Upper lobe of right lung (tissue), 1 donor: ENCODE data around the gene REXO2. TPM values are rescaled to one million over a fixed set of nuclear protein-coding genes. Genes with fewer than 3 reads are reported as not detected.
A peak's percentile ranks its signal among the peaks of the same experiment; 100 is the strongest.

Source experiments
- ATAC-seq: fragments of 200-7000 bp; cut with Tn5 transposase; one replicate; pipeline ENCODE4 v1.9.1; 2020; ENCODE audit warnings: mild to moderate bottlenecking, moderate library complexity
- DNase-seq: peaks from one replicate; pipeline ENCODE4 v3.0.0-alpha.2; 2020
- H3K27ac ChIP-seq: fragments of 200-600 bp; one replicate; pipeline ENCODE4 v1.8.0; 2022
- H3K27me3 ChIP-seq: fragments of 200-600 bp; one replicate; pipeline ENCODE4 v1.8.0; 2022; ENCODE audit warnings: mild to moderate bottlenecking
- H3K36me3 ChIP-seq: fragments of 200-600 bp; one replicate; pipeline ENCODE4 v1.8.0; 2022
- H3K4me1 ChIP-seq: fragments of 200-600 bp; one replicate; pipeline ENCODE4 v1.8.0; 2022
- H3K4me3 ChIP-seq: fragments of 200-600 bp; one replicate; pipeline ENCODE4 v1.8.0; 2022; ENCODE audit warnings: mild to moderate bottlenecking
- H3K9me3 ChIP-seq: fragments of 200-600 bp; one replicate; pipeline ENCODE4 v1.8.0; 2022
- CTCF ChIP-seq: fragments of 200-600 bp; IDR thresholded peaks from one replicate; pipeline ENCODE4 v1.8.0; 2022; ENCODE audit warnings: antibody characterized with exemption
- intact Hi-C: fragments of 100-400 bp; cut with DNase I; formaldehyde crosslinking; loops from one replicate; pipeline ENCODE4 v1.11.0; 2022
- total RNA-seq: library from RNA; stranded (reverse); fragmentation: NEBNext Ultra II Directional; extraction: Animal tissue kit (Norgen Biotek cat#: 25700); gene quantifications from one replicate; pipeline ENCODE4 v1.2.1, GENCODE V29; 2021
- donor health status: DM: no; HTN: yes; CAD: no; lungs with severe emphysema.

REXO2 gene
- total RNA-seq, 1 donor from 2014 or later, result 78.4 TPM

- TF ChIP-seq CTCF, result no peak
- Histone ChIP-seq H3K4me1 (peaks cover 45% of the 10 kb centered on the region), H3K27ac (peak overlapping the region; percentile 97), H3K27me3 (no peaks in the 10 kb centered on the region), H3K9me3 (no peaks in the 10 kb centered on the region), H3K36me3 (no peaks in the 10 kb centered on the region), H3K4me3 (no peak overlapping the region)
- DNase-seq (no peak), ATAC-seq (no peak)
- intact Hi-C loops, result no loop called here
Measured at GRCh38 chr11:114398303-114398920, 40.9 kb upstream of the REXO2 start.

DNA sequence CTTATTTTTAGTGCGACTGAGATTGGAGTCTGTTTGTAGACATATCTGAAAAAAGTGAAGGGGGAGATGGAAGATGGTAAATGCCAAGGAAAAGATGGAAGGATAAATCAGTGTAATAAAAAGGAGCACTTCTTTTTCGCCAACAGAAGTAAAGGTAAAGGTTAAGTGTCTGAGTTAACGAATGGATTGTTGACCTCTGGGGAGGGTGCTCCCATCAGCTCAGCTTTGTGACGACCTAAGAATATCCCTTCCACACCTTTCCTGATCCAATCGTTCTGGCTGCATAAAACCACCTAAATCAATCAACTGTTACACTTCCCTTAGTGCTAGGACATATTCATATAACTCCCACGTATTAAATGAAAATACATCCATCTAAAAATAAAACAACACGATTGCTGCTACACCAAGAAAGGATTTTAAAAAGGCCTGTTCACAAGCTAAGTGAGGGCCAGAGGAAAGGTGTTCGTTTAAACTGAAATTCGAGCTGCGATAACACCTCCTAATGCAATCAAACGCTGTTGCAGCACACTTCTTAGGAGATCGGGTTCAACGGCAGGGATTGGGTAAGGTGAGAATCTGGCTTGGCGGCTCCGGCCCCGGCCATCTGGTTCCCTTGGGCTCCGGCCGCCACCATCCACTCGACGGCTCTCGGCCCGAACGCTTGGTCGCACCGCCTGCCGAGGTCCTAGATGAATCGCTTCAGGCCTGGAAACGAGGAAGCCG, 39.6 kb upstream of the REXO2 start:
- intact Hi-C loops, result no loop called here
- H3K27ac ChIP-seq, result peak overlapping the region; percentile 97
- TF ChIP-seq CTCF, result no peak
- no peaks in the 10 kb centered on the region for H3K9me3 ChIP-seq
- H3K27me3 ChIP-seq, result no peaks in the 10 kb centered on the region
- H3K4me3 ChIP-seq, result peak overlapping the region; percentile 80
- no peaks in the 10 kb centered on the region for H3K36me3 ChIP-seq
- H3K4me1 ChIP-seq, result peaks cover 53% of the 10 kb centered on the region
- ATAC-seq, result peak; percentile 73
- peak; percentile 87 for DNase-seq

DNA sequence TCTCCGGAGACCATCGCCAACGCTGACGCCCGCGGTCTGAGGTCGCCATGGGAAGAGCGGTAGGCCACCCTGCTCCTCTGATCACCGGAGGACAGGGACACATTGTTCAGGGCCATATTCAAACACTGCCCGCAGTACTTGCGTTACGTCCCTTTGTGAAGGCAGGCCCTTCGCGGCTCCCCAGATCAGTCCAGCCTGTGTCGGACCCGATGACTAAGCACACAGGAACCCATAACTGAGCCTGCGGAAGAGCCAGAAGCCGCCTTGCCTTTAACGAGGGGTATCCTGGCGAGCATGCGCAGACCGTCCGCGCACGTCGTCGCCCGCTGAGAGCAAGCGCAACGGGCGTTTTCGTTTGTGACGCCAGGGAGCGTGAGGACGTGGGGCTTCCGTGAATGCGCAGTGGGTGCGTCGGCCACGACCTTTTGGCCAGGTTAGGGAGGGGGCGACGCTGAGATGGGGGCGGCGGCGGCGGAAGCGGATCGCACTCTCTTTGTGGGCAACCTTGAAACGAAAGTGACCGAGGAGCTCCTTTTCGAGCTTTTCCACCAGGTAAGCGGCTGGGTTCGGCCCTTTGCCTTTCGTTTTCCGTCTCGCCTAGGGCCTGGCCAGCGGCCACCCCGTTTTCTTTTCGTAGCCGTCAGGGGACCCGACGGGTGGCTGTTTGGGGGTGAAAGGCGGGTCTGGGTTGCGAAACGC, 38.9 kb upstream of the REXO2 start, which contains the start of the genes C11orf71 and RBM7:
Gene C11orf71 (minus strand): TSS at position 296 of the 699 bp plus-strand sequence. CDS start 180 bp downstream, at position 116.
Gene RBM7 (plus strand): TSS at position 451 of the 699 bp plus-strand sequence. CDS start 6 bp downstream, at position 457.
- intact Hi-C loops, result no loop called here
- DNase-seq (peak; percentile 99), ATAC-seq (peak; percentile 97)
- Histone ChIP-seq H3K9me3 (no peaks in the 10 kb centered on the region), H3K36me3 (peaks cover 3% of the 10 kb centered on the region), H3K27me3 (no peaks in the 10 kb centered on the region), H3K4me1 (peaks cover 53% of the 10 kb centered on the region), H3K27ac (peak within 1 kb of the TSS; percentile 97), H3K4me3 (peak within 1 kb of the TSS; percentile 80)
- no peak for TF ChIP-seq CTCF

DNA sequence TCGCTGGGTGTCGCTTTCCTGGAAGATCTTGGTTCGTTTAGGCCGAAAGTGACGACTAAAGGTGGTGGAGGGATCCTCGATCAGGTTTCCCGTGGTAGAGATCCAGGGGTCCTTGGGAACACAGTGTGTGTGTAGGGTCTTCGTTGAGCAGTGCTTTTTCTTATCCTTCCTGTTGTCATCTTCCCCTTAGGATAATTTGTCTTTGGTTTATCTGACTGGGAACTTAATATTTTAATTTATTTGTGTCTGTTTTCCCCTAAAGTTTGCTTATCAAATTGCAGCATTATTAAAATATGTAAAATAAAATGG, 38.4 kb upstream of the REXO2 start:
- DNase-seq, result no peak
- no peak for ATAC-seq
- Histone ChIP-seq H3K27ac (peak overlapping the region; percentile 97), H3K36me3 (peaks cover 8% of the 10 kb centered on the region), H3K27me3 (no peaks in the 10 kb centered on the region), H3K4me3 (peak overlapping the region; percentile 80), H3K4me1 (peaks cover 53% of the 10 kb centered on the region), H3K9me3 (no peaks in the 10 kb centered on the region)
- intact Hi-C loops, result no loop called here
- no peak for TF ChIP-seq CTCF

DNA sequence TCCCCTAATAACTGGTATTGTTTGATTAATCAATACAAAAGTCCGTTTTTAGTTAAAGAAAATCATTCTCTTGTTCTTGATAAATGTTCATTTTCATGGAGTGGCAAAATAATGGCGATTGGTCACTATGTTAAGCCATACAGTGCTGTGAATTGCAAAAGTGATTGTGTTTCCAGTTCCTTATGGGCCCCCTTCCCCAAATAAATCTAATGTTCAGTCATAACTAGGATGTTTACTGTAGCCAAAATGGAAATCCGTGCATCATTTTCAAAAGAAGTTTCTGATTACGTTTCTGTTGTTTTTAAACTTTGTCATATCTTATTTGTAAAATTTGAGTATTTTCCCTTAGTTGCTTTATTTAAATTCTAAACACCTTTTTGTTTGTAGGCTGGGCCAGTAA, 38.0 kb upstream of the REXO2 start:
- ATAC-seq, result no peak
- no peak for TF ChIP-seq CTCF
- intact Hi-C loops, result no loop called here

More for the DNA sequence above, 38.0 kb upstream of the REXO2 start:
- no peaks in the 10 kb centered on the region for H3K27me3 ChIP-seq
- peak overlapping the region; percentile 80 for H3K4me3 ChIP-seq
- H3K36me3 ChIP-seq, result peaks cover 13% of the 10 kb centered on the region
- DNase-seq, result no peak
- H3K9me3 ChIP-seq, result no peaks in the 10 kb centered on the region
- H3K27ac ChIP-seq, result peak overlapping the region; percentile 97
- peaks cover 53% of the 10 kb centered on the region for H3K4me1 ChIP-seq
